Measurements from ENCODE around the gene AKAP11.

DNA sequence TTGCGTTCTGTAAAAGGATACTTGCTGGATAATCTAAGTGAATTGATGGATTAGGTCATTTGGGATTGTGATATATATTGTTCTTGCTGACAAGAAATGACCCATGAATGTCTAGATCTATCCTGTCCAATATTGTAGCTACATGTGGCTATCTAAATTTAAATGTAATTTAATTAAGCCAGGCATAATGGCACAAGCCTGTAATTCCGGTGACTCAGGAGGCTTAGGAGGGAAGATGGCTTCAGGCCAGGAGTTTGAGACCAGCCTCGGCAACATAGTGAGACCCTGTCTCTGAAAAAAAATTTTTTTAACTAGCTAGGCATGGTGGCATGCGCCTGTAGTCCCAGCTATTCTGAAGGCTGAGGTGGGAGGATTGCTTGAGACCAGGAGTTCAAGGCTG is 39.3 kb upstream of the AKAP11 start:
- TF ChIP-seq, protein P1, sequence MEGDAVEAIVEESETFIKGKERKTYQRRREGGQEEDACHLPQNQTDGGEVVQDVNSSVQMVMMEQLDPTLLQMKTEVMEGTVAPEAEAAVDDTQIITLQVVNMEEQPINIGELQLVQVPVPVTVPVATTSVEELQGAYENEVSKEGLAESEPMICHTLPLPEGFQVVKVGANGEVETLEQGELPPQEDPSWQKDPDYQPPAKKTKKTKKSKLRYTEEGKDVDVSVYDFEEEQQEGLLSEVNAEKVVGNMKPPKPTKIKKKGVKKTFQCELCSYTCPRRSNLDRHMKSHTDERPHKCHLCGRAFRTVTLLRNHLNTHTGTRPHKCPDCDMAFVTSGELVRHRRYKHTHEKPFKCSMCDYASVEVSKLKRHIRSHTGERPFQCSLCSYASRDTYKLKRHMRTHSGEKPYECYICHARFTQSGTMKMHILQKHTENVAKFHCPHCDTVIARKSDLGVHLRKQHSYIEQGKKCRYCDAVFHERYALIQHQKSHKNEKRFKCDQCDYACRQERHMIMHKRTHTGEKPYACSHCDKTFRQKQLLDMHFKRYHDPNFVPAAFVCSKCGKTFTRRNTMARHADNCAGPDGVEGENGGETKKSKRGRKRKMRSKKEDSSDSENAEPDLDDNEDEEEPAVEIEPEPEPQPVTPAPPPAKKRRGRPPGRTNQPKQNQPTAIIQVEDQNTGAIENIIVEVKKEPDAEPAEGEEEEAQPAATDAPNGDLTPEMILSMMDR (IDR thresholded peaks at IDR 0.05; ENCODE audit: borderline replicate concordance, extremely low read depth, low read length, poor library complexity, severe bottlenecking) = no peak
- no peak for TF ChIP-seq EZH2 (IDR thresholded peaks at IDR 0.05; ENCODE audit: borderline replicate concordance, low read depth, low read length, severe bottlenecking)

Data from DND-41 (cell line).